Adrenal gland (tissue), 5 donors: ENCODE data around the gene WNT3.

ENCODE experiments used
- POLR2A ChIP-seq, 2 donors: fragments of 450-650 bp; IDR thresholded peaks; one replicate each; pipeline ENCODE4 v1.6.1; 2017; ENCODE audit warnings: antibody characterized with exemption in 2 of 2, mild to moderate bottlenecking in 2 of 2, moderate library complexity in 1 of 2
- TF ChIP-seq, protein P1 (sequence below), 6 experiments: fragments of 450-650 bp in 4 of 6; fragments of 200-600 bp in 2 of 6; sonication (generic) in 1 of 6; IDR thresholded peaks; 1 replicate in 5 of 6; 2 replicates in 1 of 6; pipeline versions ENCODE4 v1.5.1 to v1.8.0; 2016 to 2021; ENCODE audit warnings: antibody characterized with exemption in 6 of 6, mild to moderate bottlenecking in 2 of 6, moderate library complexity in 1 of 6
- donor health status: DM: no; HTN: no; CAD: no.

GRCh38 chr17:46822388-46822921 lies 4.0 kb upstream of the WNT3 start:
- TF ChIP-seq, protein P1, sequence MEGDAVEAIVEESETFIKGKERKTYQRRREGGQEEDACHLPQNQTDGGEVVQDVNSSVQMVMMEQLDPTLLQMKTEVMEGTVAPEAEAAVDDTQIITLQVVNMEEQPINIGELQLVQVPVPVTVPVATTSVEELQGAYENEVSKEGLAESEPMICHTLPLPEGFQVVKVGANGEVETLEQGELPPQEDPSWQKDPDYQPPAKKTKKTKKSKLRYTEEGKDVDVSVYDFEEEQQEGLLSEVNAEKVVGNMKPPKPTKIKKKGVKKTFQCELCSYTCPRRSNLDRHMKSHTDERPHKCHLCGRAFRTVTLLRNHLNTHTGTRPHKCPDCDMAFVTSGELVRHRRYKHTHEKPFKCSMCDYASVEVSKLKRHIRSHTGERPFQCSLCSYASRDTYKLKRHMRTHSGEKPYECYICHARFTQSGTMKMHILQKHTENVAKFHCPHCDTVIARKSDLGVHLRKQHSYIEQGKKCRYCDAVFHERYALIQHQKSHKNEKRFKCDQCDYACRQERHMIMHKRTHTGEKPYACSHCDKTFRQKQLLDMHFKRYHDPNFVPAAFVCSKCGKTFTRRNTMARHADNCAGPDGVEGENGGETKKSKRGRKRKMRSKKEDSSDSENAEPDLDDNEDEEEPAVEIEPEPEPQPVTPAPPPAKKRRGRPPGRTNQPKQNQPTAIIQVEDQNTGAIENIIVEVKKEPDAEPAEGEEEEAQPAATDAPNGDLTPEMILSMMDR (IDR thresholded peaks at IDR 0.05): peak in 3 of 6 experiments; percentile 36 to 47 (median 40)
- no peak for TF ChIP-seq POLR2A (IDR thresholded peaks at IDR 0.05)
